Esophagus squamous epithelium (tissue), 4 donors: ENCODE data around the gene FYN.

Source experiments
- POLR2A ChIP-seq, 4 donors: fragments of 450-650 bp; IDR thresholded peaks; one replicate each; pipeline ENCODE4 v1.6.1; 2017; ENCODE audit warnings: antibody characterized with exemption in 4 of 4, mild to moderate bottlenecking in 4 of 4, moderate library complexity in 3 of 4
- TF ChIP-seq, protein P1 (sequence below), 6 experiments: fragments of 450-650 bp in 4 of 6; fragments of 200-600 bp in 2 of 6; sonication (generic) in 2 of 6; IDR thresholded peaks; one replicate each; pipeline ENCODE4 v1.5.1; 2016 to 2019; ENCODE audit warnings: antibody characterized with exemption in 6 of 6, mild to moderate bottlenecking in 4 of 6, moderate library complexity in 4 of 6

DNA sequence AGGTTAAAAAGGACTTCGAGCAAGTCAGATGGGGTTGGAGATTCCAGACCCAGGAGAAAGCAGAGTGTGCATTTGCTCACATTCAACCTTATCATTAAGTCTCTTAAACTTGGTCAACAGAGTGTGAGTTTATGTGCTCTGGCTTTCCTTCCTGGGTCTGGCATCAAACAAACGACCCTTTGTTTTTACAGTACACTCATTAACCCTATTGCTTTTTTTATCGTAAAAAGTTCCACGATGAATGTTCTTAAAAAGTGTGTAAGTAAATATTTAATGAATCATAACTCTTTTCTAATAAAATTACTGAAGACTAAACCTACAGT is 2.5 kb downstream of the FYN start:
- no peak for TF ChIP-seq POLR2A (IDR thresholded peaks at IDR 0.05)
- TF ChIP-seq, protein P1, sequence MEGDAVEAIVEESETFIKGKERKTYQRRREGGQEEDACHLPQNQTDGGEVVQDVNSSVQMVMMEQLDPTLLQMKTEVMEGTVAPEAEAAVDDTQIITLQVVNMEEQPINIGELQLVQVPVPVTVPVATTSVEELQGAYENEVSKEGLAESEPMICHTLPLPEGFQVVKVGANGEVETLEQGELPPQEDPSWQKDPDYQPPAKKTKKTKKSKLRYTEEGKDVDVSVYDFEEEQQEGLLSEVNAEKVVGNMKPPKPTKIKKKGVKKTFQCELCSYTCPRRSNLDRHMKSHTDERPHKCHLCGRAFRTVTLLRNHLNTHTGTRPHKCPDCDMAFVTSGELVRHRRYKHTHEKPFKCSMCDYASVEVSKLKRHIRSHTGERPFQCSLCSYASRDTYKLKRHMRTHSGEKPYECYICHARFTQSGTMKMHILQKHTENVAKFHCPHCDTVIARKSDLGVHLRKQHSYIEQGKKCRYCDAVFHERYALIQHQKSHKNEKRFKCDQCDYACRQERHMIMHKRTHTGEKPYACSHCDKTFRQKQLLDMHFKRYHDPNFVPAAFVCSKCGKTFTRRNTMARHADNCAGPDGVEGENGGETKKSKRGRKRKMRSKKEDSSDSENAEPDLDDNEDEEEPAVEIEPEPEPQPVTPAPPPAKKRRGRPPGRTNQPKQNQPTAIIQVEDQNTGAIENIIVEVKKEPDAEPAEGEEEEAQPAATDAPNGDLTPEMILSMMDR (IDR thresholded peaks at IDR 0.05): no peak
